Hindlimb muscle (tissue), 1 donor: ENCODE results near the gene SLC4A1AP. TPM values are rescaled to one million over a fixed set of nuclear protein-coding genes. Genes with fewer than 3 reads are reported as not detected.

Experiments
- polyA plus RNA-seq: library from polyadenylated mRNA; unstranded; fragments of 120-200 nt; gene quantifications from one replicate; pipeline ENCODE4 v1.2.1, GENCODE V29; 2013; ENCODE audit not compliant: insufficient read length

The SLC4A1AP gene
- polyA plus RNA-seq, 1 donor: 24.6 TPM

Other genes with a start within 250 kb of the SLC4A1AP start
- gene NRBP1, start 235.3 kb upstream of the SLC4A1AP start, polyA plus RNA-seq: 115 TPM
- gene KRTCAP3, start 221.5 kb upstream of the SLC4A1AP start, polyA plus RNA-seq: 1.4 TPM
- 27.5 TPM for gene IFT172, start 174.1 kb upstream of the SLC4A1AP start, polyA plus RNA-seq
- gene FNDC4, start 168.7 kb upstream of the SLC4A1AP start, polyA plus RNA-seq: 8.2 TPM
- gene GCKR, start 167.1 kb upstream of the SLC4A1AP start, polyA plus RNA-seq: 0.22 TPM
- gene ZNF512, start 80.8 kb upstream of the SLC4A1AP start, polyA plus RNA-seq: 42.3 TPM
- gene CCDC121, start 34.9 kb upstream of the SLC4A1AP start, polyA plus RNA-seq: 5.1 TPM
- gene GPN1, start 34.8 kb upstream of the SLC4A1AP start, polyA plus RNA-seq: 30.4 TPM
- 33.8 TPM for gene SUPT7L, start 275 bp upstream of the SLC4A1AP start, polyA plus RNA-seq
- 99.7 TPM for gene MRPL33, start 107.8 kb downstream of the SLC4A1AP start, polyA plus RNA-seq
- gene RBKS, start 226.5 kb downstream of the SLC4A1AP start, polyA plus RNA-seq: 1.4 TPM
- 26.4 TPM for gene BABAM2, start 226.8 kb downstream of the SLC4A1AP start, polyA plus RNA-seq